HEK293 (cell line): ENCODE measurements around the gene CREB5.

ENCODE experiments used
- ZBTB7A ChIP-seq: fragments of 450-650 bp; formaldehyde crosslinking; IDR thresholded peaks from 2 replicates; pipeline ENCODE4 v1.5.1; 2016; ENCODE audit warnings: low read depth, missing biosample characterization, missing genetic modification characterization
- ZNF24 ChIP-seq: fragments of 450-650 bp; formaldehyde crosslinking; IDR thresholded peaks from 2 replicates; pipeline ENCODE4 v1.5.1; 2016; ENCODE audit warnings: missing biosample characterization, missing genetic modification characterization
- ZNF366 ChIP-seq: fragments of 450-650 bp; formaldehyde crosslinking; conservative IDR thresholded peaks from 2 replicates; pipeline ENCODE4 v1.5.1; 2016; ENCODE audit warnings: missing biosample characterization, missing genetic modification characterization
- ZNF629 ChIP-seq: fragments of 450-650 bp; formaldehyde crosslinking; IDR thresholded peaks from 2 replicates; pipeline ENCODE4 v1.5.1; 2017; ENCODE audit warnings: missing biosample characterization, missing genetic modification characterization
- TF ChIP-seq, protein P1 (sequence below): fragments of 450-650 bp; formaldehyde crosslinking; IDR thresholded peaks from 2 replicates; pipeline ENCODE4 v1.5.1; 2016; ENCODE audit warnings: missing biosample characterization, missing genetic modification characterization
- TF ChIP-seq, protein P2 (sequence below): sonication (generic); formaldehyde crosslinking; IDR thresholded peaks from 2 replicates; pipeline ENCODE4 v1.8.1; 2022; ENCODE audit warnings: mild to moderate bottlenecking, moderate library complexity, missing genetic modification reagents
- TF ChIP-seq, protein P3 (sequence below): fragments of 450-650 bp; formaldehyde crosslinking; IDR thresholded peaks from 2 replicates; pipeline ENCODE4 v1.5.1; 2016; ENCODE audit warnings: missing biosample characterization, missing genetic modification characterization, borderline replicate concordance
- TF ChIP-seq, protein P4 (sequence below): fragments of 450-650 bp; formaldehyde crosslinking; IDR thresholded peaks from 2 replicates; pipeline ENCODE4 v1.5.1; 2016; ENCODE audit warnings: missing biosample characterization, missing genetic modification characterization
- TF ChIP-seq, protein P5 (sequence below): fragments of 450-650 bp; formaldehyde crosslinking; IDR thresholded peaks from 2 replicates; pipeline ENCODE4 v1.5.1; 2016; ENCODE audit warnings: missing biosample characterization, missing genetic modification characterization

DNA sequence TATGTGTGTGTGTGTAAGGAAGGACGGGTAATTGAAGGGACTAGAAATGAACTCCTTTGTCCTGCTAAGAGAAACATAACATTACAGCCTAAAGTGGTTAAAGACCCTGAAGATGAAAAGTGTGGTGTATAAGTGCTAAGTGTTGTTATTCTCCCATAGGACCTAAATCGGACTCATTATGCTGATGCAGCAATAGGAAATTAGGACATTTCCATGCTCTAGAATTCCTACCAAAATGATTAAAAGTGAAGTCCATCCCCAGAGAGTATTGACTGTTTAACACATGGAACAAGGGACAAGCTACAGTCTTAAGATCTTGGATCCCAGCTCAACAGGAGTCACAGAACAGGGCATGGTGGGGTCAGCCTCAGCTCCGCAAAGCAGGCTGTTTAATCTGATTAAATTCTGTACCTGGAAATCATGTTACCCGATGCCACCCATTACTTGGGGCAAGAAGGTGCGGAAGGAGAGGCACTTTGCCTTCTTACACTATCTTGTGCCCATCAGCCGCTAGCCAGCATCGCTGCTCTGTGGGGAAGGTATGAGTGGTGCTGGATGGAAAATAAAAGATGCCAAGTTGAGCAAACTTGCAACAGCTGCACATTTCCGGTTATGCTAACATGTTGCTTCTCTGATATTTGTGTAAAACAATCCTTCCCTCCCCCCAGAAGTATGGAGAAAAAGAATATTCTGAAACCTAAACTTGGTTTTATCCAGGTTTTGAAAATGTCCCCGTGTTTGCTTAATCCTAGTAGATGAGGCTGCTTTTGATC is 100.5 kb downstream of the CREB5 start:
- TF ChIP-seq ZNF629 (no peak), ZNF24 (tag by site-specific recombination) (no peak), ZNF366 (tag by site-specific recombination) (no peak), ZBTB7A (no peak)
- TF ChIP-seq, protein P1, sequence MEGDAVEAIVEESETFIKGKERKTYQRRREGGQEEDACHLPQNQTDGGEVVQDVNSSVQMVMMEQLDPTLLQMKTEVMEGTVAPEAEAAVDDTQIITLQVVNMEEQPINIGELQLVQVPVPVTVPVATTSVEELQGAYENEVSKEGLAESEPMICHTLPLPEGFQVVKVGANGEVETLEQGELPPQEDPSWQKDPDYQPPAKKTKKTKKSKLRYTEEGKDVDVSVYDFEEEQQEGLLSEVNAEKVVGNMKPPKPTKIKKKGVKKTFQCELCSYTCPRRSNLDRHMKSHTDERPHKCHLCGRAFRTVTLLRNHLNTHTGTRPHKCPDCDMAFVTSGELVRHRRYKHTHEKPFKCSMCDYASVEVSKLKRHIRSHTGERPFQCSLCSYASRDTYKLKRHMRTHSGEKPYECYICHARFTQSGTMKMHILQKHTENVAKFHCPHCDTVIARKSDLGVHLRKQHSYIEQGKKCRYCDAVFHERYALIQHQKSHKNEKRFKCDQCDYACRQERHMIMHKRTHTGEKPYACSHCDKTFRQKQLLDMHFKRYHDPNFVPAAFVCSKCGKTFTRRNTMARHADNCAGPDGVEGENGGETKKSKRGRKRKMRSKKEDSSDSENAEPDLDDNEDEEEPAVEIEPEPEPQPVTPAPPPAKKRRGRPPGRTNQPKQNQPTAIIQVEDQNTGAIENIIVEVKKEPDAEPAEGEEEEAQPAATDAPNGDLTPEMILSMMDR (tag by site-specific recombination): no peak
- TF ChIP-seq, protein P2, sequence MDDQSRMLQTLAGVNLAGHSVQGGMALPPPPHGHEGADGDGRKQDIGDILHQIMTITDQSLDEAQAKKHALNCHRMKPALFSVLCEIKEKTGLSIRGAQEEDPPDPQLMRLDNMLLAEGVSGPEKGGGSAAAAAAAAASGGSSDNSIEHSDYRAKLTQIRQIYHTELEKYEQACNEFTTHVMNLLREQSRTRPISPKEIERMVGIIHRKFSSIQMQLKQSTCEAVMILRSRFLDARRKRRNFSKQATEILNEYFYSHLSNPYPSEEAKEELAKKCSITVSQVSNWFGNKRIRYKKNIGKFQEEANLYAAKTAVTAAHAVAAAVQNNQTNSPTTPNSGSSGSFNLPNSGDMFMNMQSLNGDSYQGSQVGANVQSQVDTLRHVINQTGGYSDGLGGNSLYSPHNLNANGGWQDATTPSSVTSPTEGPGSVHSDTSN: no peak
- TF ChIP-seq, protein P3, sequence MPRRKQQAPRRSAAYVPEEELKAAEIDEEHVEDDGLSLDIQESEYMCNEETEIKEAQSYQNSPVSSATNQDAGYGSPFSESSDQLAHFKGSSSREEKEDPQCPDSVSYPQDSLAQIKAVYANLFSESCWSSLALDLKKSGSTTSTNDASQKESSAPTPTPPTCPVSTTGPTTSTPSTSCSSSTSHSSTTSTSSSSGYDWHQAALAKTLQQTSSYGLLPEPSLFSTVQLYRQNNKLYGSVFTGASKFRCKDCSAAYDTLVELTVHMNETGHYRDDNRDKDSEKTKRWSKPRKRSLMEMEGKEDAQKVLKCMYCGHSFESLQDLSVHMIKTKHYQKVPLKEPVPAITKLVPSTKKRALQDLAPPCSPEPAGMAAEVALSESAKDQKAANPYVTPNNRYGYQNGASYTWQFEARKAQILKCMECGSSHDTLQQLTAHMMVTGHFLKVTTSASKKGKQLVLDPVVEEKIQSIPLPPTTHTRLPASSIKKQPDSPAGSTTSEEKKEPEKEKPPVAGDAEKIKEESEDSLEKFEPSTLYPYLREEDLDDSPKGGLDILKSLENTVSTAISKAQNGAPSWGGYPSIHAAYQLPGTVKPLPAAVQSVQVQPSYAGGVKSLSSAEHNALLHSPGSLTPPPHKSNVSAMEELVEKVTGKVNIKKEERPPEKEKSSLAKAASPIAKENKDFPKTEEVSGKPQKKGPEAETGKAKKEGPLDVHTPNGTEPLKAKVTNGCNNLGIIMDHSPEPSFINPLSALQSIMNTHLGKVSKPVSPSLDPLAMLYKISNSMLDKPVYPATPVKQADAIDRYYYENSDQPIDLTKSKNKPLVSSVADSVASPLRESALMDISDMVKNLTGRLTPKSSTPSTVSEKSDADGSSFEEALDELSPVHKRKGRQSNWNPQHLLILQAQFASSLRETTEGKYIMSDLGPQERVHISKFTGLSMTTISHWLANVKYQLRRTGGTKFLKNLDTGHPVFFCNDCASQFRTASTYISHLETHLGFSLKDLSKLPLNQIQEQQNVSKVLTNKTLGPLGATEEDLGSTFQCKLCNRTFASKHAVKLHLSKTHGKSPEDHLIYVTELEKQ (tag by site-specific recombination): no peak
- TF ChIP-seq, protein P4, sequence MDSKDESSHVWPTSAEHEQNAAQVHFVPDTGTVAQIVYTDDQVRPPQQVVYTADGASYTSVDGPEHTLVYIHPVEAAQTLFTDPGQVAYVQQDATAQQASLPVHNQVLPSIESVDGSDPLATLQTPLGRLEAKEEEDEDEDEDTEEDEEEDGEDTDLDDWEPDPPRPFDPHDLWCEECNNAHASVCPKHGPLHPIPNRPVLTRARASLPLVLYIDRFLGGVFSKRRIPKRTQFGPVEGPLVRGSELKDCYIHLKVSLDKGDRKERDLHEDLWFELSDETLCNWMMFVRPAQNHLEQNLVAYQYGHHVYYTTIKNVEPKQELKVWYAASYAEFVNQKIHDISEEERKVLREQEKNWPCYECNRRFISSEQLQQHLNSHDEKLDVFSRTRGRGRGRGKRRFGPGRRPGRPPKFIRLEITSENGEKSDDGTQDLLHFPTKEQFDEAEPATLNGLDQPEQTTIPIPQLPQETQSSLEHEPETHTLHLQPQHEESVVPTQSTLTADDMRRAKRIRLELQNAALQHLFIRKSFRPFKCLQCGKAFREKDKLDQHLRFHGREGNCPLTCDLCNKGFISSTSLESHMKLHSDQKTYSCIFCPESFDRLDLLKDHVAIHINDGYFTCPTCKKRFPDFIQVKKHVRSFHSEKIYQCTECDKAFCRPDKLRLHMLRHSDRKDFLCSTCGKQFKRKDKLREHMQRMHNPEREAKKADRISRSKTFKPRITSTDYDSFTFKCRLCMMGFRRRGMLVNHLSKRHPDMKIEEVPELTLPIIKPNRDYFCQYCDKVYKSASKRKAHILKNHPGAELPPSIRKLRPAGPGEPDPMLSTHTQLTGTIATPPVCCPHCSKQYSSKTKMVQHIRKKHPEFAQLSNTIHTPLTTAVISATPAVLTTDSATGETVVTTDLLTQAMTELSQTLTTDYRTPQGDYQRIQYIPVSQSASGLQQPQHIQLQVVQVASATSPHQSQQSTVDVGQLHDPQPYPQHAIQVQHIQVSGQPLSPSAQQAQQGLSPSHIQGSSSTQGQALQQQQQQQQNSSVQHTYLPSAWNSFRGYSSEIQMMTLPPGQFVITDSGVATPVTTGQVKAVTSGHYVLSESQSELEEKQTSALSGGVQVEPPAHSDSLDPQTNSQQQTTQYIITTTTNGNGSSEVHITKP (tag by site-specific recombination): no peak
- TF ChIP-seq, protein P5, sequence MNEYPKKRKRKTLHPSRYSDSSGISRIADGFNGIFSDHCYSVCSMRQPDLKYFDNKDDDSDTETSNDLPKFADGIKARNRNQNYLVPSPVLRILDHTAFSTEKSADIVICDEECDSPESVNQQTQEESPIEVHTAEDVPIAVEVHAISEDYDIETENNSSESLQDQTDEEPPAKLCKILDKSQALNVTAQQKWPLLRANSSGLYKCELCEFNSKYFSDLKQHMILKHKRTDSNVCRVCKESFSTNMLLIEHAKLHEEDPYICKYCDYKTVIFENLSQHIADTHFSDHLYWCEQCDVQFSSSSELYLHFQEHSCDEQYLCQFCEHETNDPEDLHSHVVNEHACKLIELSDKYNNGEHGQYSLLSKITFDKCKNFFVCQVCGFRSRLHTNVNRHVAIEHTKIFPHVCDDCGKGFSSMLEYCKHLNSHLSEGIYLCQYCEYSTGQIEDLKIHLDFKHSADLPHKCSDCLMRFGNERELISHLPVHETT (tag by site-specific recombination): no peak
